Stomach (tissue), 9 donors: Measurements from ENCODE around the gene STUM. TPM values are rescaled to one million over a fixed set of nuclear protein-coding genes. Genes with fewer than 3 reads are reported as not detected.

ENCODE experiments used
- DNase-seq, 2 donors: peaks; one replicate each; pipeline versions ENCODE4 v3.0.0 to v3.0.0-alpha.2; 2013 to 2019
- H3K27ac ChIP-seq, 5 donors: fragments of 200-600 bp in 4 of 5; sonication (generic) in 4 of 5; one replicate each; pipeline ENCODE4 v1.5.1; 2013 to 2019; ENCODE audit warnings: mild to moderate bottlenecking in 1 of 5, moderate library complexity in 1 of 5
- H3K27me3 ChIP-seq, 3 donors: fragments of 200-600 bp; sonication (generic); one replicate each; pipeline ENCODE4 v1.5.1; 2017 to 2019; ENCODE audit warnings: mixed run types in 1 of 3
- H3K36me3 ChIP-seq, 4 donors: fragments of 200-600 bp; sonication (generic); 1 replicate in 3 of 4; 2 replicates in 1 of 4; pipeline ENCODE4 v1.5.1; 2016 to 2019
- H3K4me1 ChIP-seq, 4 donors: fragments of 200-600 bp; sonication (generic); one replicate each; pipeline ENCODE4 v1.5.1; 2016 to 2019
- H3K4me3 ChIP-seq, 4 donors: fragments of 200-600 bp; sonication (generic) in 3 of 4; one replicate each; pipeline ENCODE4 v1.5.1; 2016 to 2019; ENCODE audit warnings: mild to moderate bottlenecking in 1 of 4
- H3K9me3 ChIP-seq, 4 donors: fragments of 200-600 bp; sonication (generic); one replicate each; pipeline ENCODE4 v1.5.1; 2016 to 2019
- CTCF ChIP-seq, 7 experiments: fragments of 450-650 bp in 4 of 7; fragments of 200-600 bp in 3 of 7; sonication (generic) in 3 of 7; IDR thresholded peaks; one replicate each; pipeline ENCODE4 v1.5.1; 2016 to 2019; ENCODE audit warnings: antibody characterized with exemption in 7 of 7, control low read depth in 2 of 7, mild to moderate bottlenecking in 1 of 7
- EP300 ChIP-seq: sonication (generic); formaldehyde crosslinking; IDR thresholded peaks from one replicate; pipeline ENCODE4 v1.6.1; 2017; ENCODE audit warnings: antibody characterized with exemption
- POLR2A ChIP-seq, 4 donors: fragments of 450-650 bp; IDR thresholded peaks; one replicate each; pipeline ENCODE4 v1.6.1; 2016; ENCODE audit warnings: antibody characterized with exemption in 4 of 4, control low read depth in 2 of 4, mild to moderate bottlenecking in 1 of 4, moderate library complexity in 1 of 4
- POLR2AphosphoS5 ChIP-seq, 3 donors: sonication (generic); formaldehyde crosslinking; IDR thresholded peaks; one replicate each; pipeline ENCODE4 v1.6.1; 2016; ENCODE audit warnings: antibody characterized with exemption in 3 of 3
- WGBS, 5 donors: extraction: QIAGEN DNeasy Blood & Tissue Kit in 3 of 5; methylation state at CpG; one replicate each; pipeline versions ENCODE4 v1.1.5 to v1.1.7; 2013 to 2018; 5-methylcytosine and 5-hydroxymethylcytosine counted together
- intact Hi-C: fragments of 100-400 bp; cut with DNase I; formaldehyde crosslinking; loops from one replicate; pipeline ENCODE4 v1.15.1; 2023; ENCODE audit warnings: low total_unique reads
- polyA plus RNA-seq, 3 donors: library from polyadenylated mRNA; stranded (reverse); fragments of 200-250 nt; gene quantifications; one replicate each; pipeline ENCODE4 v1.2.3, GENCODE V29; 2013
- total RNA-seq, 5 donors: library from RNA; depleted of rRNA; stranded (reverse); fragments of >200 nt; gene quantifications; one replicate each; pipeline versions ENCODE4 v1.1.0 to v1.2.3, GENCODE V29; 2014 to 2016
- donor health status: healthy with polysubstance abuse.
- donor health status: Bipolar disorder and iron deficiency.
- donor health status: healthy.

Gene STUM
- total and polyA plus RNA-seq, 8 donors: under 0.01 to 2.8 (median 1.5) TPM

DNA sequence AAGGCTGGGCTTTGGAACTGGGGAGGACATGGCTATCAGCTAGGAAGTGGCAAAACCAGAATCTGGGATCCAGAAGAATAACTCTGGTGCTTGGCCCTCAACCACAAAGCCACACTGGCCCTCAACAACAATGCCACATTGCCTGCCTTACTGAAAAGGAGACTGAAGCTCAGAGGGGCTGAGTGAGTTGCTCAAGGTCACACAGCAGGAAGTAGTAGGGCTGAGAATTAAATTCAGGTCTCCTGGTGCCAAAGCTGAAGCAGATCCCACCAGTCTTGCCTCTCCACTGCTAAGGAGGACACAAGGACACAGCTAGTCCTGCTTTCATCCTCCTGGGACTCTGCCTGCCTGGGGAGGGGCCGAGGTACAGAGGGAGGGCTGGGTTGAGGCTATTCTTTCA lies 29.4 kb upstream of the STUM start:
- no peak overlapping the region for H3K4me3 ChIP-seq
- H3K27me3 ChIP-seq: peaks cover 0 to 5% (median 0%) of the 10 kb centered on the region in 3 donors
- no peaks in the 10 kb centered on the region for H3K9me3 ChIP-seq
- TF ChIP-seq EP300: no peak
- TF ChIP-seq CTCF (IDR thresholded peaks at IDR 0.05): no peak
- no peak for TF ChIP-seq POLR2A (IDR thresholded peaks at IDR 0.05)
- TF ChIP-seq POLR2AphosphoS5 (IDR thresholded peaks at IDR 0.05): no peak
- no peaks in the 10 kb centered on the region for H3K4me1 ChIP-seq
- intact Hi-C loops: no loop called here
- no peaks in the 10 kb centered on the region for H3K36me3 ChIP-seq
- no peak for DNase-seq
- no peak overlapping the region for H3K27ac ChIP-seq
- 76 to 100% (median 87%) methylated on average over 1 of the region's 1 CpG for WGBS, 5 donors

- DNase-seq: no peak
- intact Hi-C loops: no loop called here
- TF ChIP-seq EP300 (no peak), CTCF (IDR thresholded peaks at IDR 0.05) (no peak), POLR2AphosphoS5 (IDR thresholded peaks at IDR 0.05) (no peak), POLR2A (IDR thresholded peaks at IDR 0.05) (no peak)
Observed at GRCh38 chr1:226519716-226520598, 28.6 kb upstream of the STUM start.

GRCh38 chr1:226520640-226521355 lies 27.8 kb upstream of the STUM start:
- Histone ChIP-seq H3K27me3 (peaks cover 0 to 5% (median 0%) of the 10 kb centered on the region in 3 donors), H3K36me3 (no peaks in the 10 kb centered on the region), H3K4me1 (no peaks in the 10 kb centered on the region), H3K4me3 (no peak overlapping the region), H3K27ac (no peak overlapping the region), H3K9me3 (no peaks in the 10 kb centered on the region)
- TF ChIP-seq EP300 (no peak), CTCF (IDR thresholded peaks at IDR 0.05) (no peak), POLR2A (IDR thresholded peaks at IDR 0.05) (no peak), POLR2AphosphoS5 (IDR thresholded peaks at IDR 0.05) (no peak)
- no peak for DNase-seq
- intact Hi-C loops: no loop called here
- 83 to 89% (median 85%) methylated on average over 6 to 9 of the region's 9 CpGs for WGBS, 5 donors

More at GRCh38 chr1:226519716-226520598, 28.6 kb upstream of the STUM start:
- Histone ChIP-seq H3K4me1 (no peaks in the 10 kb centered on the region), H3K36me3 (no peaks in the 10 kb centered on the region), H3K27ac (no peak overlapping the region), H3K27me3 (peaks cover 0 to 5% (median 0%) of the 10 kb centered on the region in 3 donors), H3K4me3 (no peak overlapping the region), H3K9me3 (no peaks in the 10 kb centered on the region)
- WGBS, 5 donors: 54 to 70% (median 61%) methylated on average over 13 of the region's 13 CpGs

DNA sequence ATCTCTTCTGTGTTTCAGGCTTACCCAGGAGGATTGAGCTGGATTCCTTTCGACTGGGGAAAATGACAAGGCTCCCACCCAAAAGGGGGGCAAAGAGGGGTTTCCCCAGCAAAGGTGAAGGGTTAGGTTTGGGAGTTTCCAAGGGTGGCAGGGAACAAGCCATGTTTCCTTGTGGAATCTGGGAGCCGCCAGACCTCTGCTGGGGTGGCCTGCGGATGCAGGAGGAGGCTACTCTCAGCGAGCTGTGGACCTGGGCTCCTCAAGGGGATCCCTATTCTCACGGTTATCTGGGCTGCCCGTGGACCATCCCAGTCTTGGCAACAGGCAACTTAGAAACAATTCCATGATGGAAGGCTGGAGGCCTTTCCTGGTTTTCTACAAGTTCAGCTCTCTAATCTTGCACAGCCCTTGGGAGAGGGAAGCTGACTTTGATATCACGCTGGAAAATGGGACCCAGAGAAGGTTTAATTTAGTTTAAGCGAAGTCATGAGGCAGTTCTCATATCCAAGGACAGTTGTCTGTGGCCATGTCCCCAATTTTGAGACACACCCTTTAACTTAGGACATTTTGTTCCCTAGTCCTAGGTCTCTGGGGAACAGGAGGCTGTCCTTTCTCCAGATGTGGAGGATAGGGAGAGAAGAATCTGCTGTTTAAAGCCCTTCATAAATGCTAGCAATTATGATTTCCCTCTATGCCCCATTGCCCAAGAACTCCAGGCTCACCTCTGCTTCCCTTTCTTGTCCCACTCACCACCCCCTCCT lies 24.7 kb upstream of the STUM start:
- H3K36me3 ChIP-seq: no peaks in the 10 kb centered on the region
- no peak overlapping the region for H3K27ac ChIP-seq
- WGBS, 5 donors: 86 to 92% (median 88%) methylated on average over 8 of the region's 8 CpGs
- no peak for DNase-seq
- H3K9me3 ChIP-seq: no peaks in the 10 kb centered on the region
- no peak overlapping the region for H3K4me3 ChIP-seq
- intact Hi-C loops: no loop called here
- TF ChIP-seq CTCF (IDR thresholded peaks at IDR 0.05): no peak
- TF ChIP-seq EP300: no peak
- no peak for TF ChIP-seq POLR2AphosphoS5 (IDR thresholded peaks at IDR 0.05)
- TF ChIP-seq POLR2A (IDR thresholded peaks at IDR 0.05): no peak
- H3K27me3 ChIP-seq: no peaks in the 10 kb centered on the region
- H3K4me1 ChIP-seq: peaks cover 3 to 11% (median 8%) of the 10 kb centered on the region in 4 donors
